ENCODE results near the gene MBNL1. TPM values are rescaled to one million over a fixed set of nuclear protein-coding genes. Genes with fewer than 3 reads are reported as not detected.

Gene MBNL1
- total RNA-seq, 1 experiment from 2014 or later: 200 TPM

DNA sequence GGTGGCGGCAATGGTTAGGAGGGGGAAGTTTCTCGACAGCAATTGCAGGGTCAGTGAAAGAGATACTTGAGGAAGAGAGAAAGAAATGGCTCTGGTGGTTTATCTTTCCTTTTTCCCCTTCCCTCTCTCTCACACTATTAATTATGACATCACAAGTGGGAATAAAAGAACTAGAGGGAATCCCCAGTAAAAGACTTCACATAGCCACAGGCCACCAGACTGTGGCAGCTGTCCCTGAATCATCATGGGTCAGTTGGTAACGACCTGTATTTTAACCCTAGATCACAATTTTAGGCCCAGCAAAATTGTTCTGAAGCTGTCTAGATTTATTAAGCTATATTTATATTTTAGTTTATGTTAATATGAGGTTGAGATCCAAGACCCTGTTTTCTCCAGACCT lies 40.3 kb downstream of the MBNL1 start:
- H3K9me3 ChIP-seq (ENCODE audit: control insufficient read depth in 1 of 2, insufficient read depth in 1 of 2, low read depth in 1 of 2, low read length in 2 of 2): no peaks in the 10 kb centered on the region
- H3K79me2 ChIP-seq (ENCODE audit: insufficient read depth, low read length): peaks cover 99% of the 10 kb centered on the region
- no peaks in the 10 kb centered on the region for H3K27me3 ChIP-seq (ENCODE audit: insufficient read depth, low read length)
- POLR2A ChIA-PET: no interaction called here
- peaks cover 10% of the 10 kb centered on the region for H4K20me1 ChIP-seq (ENCODE audit: insufficient read depth)
- BruUV-seq (replicated peaks): no TSS peak
- RAD21 ChIA-PET (ENCODE audit: low non-redundant PET in 1 of 2, low total read pairs in 2 of 2, uncharacterized antibody in 2 of 2, unreplicated experiment in 2 of 2): interaction anchor here in 1 of 2 experiments (0.5 kb wide), 1 partner anchor 40 kb away, joined by 3 read pairs; no protein-coding TSS in a partner anchor
- no peak for DNase-seq (ENCODE audit: low read depth, low spot score)
- H3K4me2 ChIP-seq (ENCODE audit: low read length): no peak overlapping the region
- CTCF ChIA-PET: no interaction called here
- H3K36me3 ChIP-seq (ENCODE audit: control insufficient read depth in 1 of 2, insufficient read depth in 2 of 2, low read length in 2 of 2): no peaks in the 10 kb centered on the region
- H3K9ac ChIP-seq (ENCODE audit: low read length): 0 out of 2 replicates have a peak overlapping the region, but pooled peaks have one; percentile 12
- peak overlapping the region; percentile 76; the same call in 1 of the 2 replicates for H3K27ac ChIP-seq (ENCODE audit: low read depth, low read length)
- peaks cover 57 to 63% of the 10 kb centered on the region in 2 experiments for H3K4me1 ChIP-seq (ENCODE audit: control insufficient read depth in 1 of 2, insufficient read depth in 2 of 2, low read length in 2 of 2)
- H2AFZ ChIP-seq (ENCODE audit: low read depth, low read length, poor library complexity, severe bottlenecking): no peak overlapping the region
- no peak for TF ChIP-seq ZNF274 (IDR thresholded peaks at IDR 0.05; ENCODE audit: low read depth, low read length)
- TF ChIP-seq EZH2phosphoT487 (IDR thresholded peaks at IDR 0.05; ENCODE audit: borderline replicate concordance): no peak
- TF ChIP-seq, protein P1, sequence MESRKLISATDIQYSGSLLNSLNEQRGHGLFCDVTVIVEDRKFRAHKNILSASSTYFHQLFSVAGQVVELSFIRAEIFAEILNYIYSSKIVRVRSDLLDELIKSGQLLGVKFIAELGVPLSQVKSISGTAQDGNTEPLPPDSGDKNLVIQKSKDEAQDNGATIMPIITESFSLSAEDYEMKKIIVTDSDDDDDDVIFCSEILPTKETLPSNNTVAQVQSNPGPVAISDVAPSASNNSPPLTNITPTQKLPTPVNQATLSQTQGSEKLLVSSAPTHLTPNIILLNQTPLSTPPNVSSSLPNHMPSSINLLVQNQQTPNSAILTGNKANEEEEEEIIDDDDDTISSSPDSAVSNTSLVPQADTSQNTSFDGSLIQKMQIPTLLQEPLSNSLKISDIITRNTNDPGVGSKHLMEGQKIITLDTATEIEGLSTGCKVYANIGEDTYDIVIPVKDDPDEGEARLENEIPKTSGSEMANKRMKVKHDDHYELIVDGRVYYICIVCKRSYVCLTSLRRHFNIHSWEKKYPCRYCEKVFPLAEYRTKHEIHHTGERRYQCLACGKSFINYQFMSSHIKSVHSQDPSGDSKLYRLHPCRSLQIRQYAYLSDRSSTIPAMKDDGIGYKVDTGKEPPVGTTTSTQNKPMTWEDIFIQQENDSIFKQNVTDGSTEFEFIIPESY (IDR thresholded peaks at IDR 0.05; ENCODE audit: extremely low read depth, insufficient replicate concordance, low read length): no peak
- TF ChIP-seq CTCF (IDR thresholded peaks at IDR 0.05 in 2 of 3, conservative IDR thresholded peaks at IDR 0.05 in 1 of 3; ENCODE audit: borderline replicate concordance in 1 of 3, insufficient read depth in 1 of 3, low read depth in 2 of 3, low read length in 2 of 3): no peak
- TF ChIP-seq EZH2 (IDR thresholded peaks at IDR 0.05): no peak
- no peak for TF ChIP-seq REST (IDR thresholded peaks at IDR 0.05; ENCODE audit: low read depth)
- intact Hi-C loops (cut with micrococcal nuclease): no loop called here
- no peak for ATAC-seq
- no peak overlapping the region for H3K4me3 ChIP-seq (replicated peaks in 1 of 2; ENCODE audit: low read depth in 1 of 2, low read length in 2 of 2)
- H3K9me2 ChIP-seq (ENCODE audit: insufficient read depth): no peaks in the 10 kb centered on the region
